Esophagus squamous epithelium (tissue), 5 donors: ENCODE data around the gene RPL37. TPM values are rescaled to one million over a fixed set of nuclear protein-coding genes. Genes with fewer than 3 reads are reported as not detected.
"Not testable (repeated sequence)": the region's sequence is repeated elsewhere in the genome, so short reads cannot be mapped to it uniquely, and the experiment has no call there.

Experiments
- DNase-seq: peaks from one replicate; lab custom pipeline; 2025; lab: John Stamatoyannopoulos, UW
- H3K27ac ChIP-seq, 4 donors: fragments of 200-600 bp; sonication (generic); one replicate each; pipeline ENCODE4 v1.5.1; 2016 to 2019; ENCODE audit warnings: mild to moderate bottlenecking in 1 of 4
- H3K27me3 ChIP-seq, 4 donors: fragments of 200-600 bp; sonication (generic); 1 replicate in 3 of 4; 2 replicates in 1 of 4; pipeline versions ENCODE4 v1.5.1 to v1.6.0; 2017 to 2021; ENCODE audit warnings: antibody characterized with exemption in 1 of 4
- H3K36me3 ChIP-seq, 3 donors: fragments of 200-600 bp; sonication (generic); one replicate each; pipeline ENCODE4 v1.5.1; 2016 to 2019
- H3K4me1 ChIP-seq, 3 donors: fragments of 200-600 bp; sonication (generic); one replicate each; pipeline ENCODE4 v1.5.1; 2017 to 2019
- H3K4me3 ChIP-seq, 4 donors: fragments of 200-600 bp; sonication (generic); 1 replicate in 3 of 4; 2 replicates in 1 of 4; pipeline ENCODE4 v1.5.1; 2016 to 2019; ENCODE audit warnings: mild to moderate bottlenecking in 2 of 4, moderate library complexity in 1 of 4
- H3K9me3 ChIP-seq, 3 donors: fragments of 200-600 bp; sonication (generic); one replicate each; pipeline ENCODE4 v1.5.1; 2016 to 2019
- POLR2A ChIP-seq, 4 donors: fragments of 450-650 bp; IDR thresholded peaks; one replicate each; pipeline ENCODE4 v1.6.1; 2017; ENCODE audit warnings: antibody characterized with exemption in 4 of 4, mild to moderate bottlenecking in 4 of 4, moderate library complexity in 3 of 4
- WGBS, 2 donors: methylation state at CpG; one replicate each; pipeline ENCODE4 v1.1.5; 2018; 5-methylcytosine and 5-hydroxymethylcytosine counted together
- intact Hi-C: fragments of 100-400 bp; cut with DNase I; formaldehyde crosslinking; loops from one replicate; pipeline ENCODE4 v1.15.0; 2022
- total RNA-seq, 4 donors: library from RNA; depleted of rRNA; stranded (reverse); fragments of >200 nt; gene quantifications; one replicate each; pipeline ENCODE4 v1.1.0, GENCODE V29; 2016
- TF ChIP-seq, protein P1 (sequence below), 6 experiments: fragments of 450-650 bp in 4 of 6; fragments of 200-600 bp in 2 of 6; sonication (generic) in 2 of 6; IDR thresholded peaks; one replicate each; pipeline ENCODE4 v1.5.1; 2016 to 2019; ENCODE audit warnings: antibody characterized with exemption in 6 of 6, mild to moderate bottlenecking in 4 of 6, moderate library complexity in 4 of 6
- donor health status: DM: yes; HTN: yes; CAD: no.

Gene RPL37
- total RNA-seq, 4 donors from 2014 or later, result 79.6 to 183 (median 88.2) TPM

DNA sequence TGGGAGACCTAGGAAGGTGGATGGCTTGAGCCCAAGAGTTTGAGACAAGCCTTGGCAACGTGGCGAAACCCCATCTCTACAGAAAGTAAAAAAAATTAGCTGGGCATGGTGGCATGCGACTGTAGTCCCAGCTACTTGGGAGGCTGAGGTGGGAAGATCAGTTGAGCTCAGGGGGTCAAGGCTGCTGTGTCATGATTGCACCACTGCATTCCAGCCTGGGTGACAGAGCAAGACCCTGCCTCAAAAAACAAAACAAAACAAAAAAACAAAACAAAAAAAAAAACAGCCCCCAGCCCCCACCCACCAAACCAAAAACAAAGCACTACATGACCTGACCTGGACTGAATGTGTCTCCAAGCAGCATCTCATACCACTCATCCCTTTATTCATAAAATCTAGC lies 40.9 kb upstream of the RPL37 start:
- no peak for TF ChIP-seq POLR2A (IDR thresholded peaks at IDR 0.05)
- no peak for DNase-seq
- Histone ChIP-seq H3K27ac (no peak overlapping the region), H3K27me3 (no peaks in the 10 kb centered on the region), H3K36me3 (no peaks in the 10 kb centered on the region), H3K4me1 (peaks cover 0 to 10% (median 0%) of the 10 kb centered on the region in 3 donors), H3K4me3 (no peak overlapping the region), H3K9me3 (peaks cover 0 to 31% (median 12%) of the 10 kb centered on the region in 3 donors)
- 71 to 72% methylated on average over 3 of the region's 3 CpGs for WGBS, 2 donors
- intact Hi-C loops, result no loop called here

DNA sequence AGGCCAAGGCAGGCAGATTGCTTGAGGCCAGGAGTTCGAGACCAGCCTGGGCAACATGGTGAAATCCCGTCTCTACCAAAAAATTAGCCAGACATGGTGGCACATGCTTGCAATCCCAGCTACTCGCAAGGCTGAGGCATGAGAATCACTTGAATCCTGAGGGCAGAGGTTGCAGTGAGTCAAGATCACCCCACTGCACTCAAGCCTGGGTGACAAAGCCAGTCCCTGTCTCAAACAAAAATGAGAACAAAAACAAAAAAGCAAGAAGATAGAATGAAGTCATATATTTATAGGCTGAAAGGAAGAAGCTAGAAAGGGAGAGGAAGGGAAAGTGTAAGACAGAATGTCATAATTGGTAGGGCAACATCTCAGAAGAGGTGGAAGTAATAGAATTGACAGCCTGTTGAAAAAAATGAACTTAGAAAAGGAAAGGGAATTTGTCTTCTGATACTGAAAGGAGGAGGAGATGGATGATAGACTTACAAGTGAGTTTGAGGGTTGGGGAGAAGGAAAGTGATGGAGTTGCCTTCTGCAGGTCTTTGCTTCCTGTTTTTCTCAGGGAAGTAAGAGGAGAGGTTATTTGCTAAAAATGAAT lies 38.4 kb upstream of the RPL37 start:
- H3K27ac ChIP-seq, result no peak overlapping the region
- no peak overlapping the region for H3K4me3 ChIP-seq
- H3K9me3 ChIP-seq, result peaks cover 0 to 31% (median 12%) of the 10 kb centered on the region in 3 donors
- 87 to 90% methylated on average over 3 of the region's 3 CpGs for WGBS, 2 donors
- no peaks in the 10 kb centered on the region for H3K36me3 ChIP-seq
- no peaks in the 10 kb centered on the region for H3K27me3 ChIP-seq
- TF ChIP-seq, protein P1, sequence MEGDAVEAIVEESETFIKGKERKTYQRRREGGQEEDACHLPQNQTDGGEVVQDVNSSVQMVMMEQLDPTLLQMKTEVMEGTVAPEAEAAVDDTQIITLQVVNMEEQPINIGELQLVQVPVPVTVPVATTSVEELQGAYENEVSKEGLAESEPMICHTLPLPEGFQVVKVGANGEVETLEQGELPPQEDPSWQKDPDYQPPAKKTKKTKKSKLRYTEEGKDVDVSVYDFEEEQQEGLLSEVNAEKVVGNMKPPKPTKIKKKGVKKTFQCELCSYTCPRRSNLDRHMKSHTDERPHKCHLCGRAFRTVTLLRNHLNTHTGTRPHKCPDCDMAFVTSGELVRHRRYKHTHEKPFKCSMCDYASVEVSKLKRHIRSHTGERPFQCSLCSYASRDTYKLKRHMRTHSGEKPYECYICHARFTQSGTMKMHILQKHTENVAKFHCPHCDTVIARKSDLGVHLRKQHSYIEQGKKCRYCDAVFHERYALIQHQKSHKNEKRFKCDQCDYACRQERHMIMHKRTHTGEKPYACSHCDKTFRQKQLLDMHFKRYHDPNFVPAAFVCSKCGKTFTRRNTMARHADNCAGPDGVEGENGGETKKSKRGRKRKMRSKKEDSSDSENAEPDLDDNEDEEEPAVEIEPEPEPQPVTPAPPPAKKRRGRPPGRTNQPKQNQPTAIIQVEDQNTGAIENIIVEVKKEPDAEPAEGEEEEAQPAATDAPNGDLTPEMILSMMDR (IDR thresholded peaks at IDR 0.05), result no peak
- TF ChIP-seq POLR2A (IDR thresholded peaks at IDR 0.05), result no peak
- peaks cover 0 to 7% (median 0%) of the 10 kb centered on the region in 3 donors for H3K4me1 ChIP-seq
- DNase-seq, result no peak
- intact Hi-C loops, result no loop called here

DNA sequence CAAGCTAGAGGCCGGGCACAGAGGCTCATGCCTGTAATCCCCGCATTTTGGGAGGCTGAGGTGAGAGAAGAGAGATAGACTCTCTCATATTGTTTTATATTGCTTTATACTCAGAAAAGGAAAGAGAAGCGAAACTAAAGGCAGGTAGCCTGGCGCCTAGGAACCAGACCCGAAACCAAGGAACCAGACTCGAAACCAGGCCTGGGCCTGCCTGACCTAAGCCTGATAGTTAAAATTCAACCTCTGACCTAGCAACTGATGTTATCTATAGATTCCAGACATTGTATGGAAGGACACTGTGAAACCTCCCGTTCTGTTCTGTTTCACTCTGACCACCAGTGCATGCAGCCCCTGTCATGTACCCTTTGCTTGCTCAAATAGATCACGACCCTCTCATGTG lies 37.2 kb upstream of the RPL37 start:
- intact Hi-C loops, result not testable (repeated sequence)

DNA sequence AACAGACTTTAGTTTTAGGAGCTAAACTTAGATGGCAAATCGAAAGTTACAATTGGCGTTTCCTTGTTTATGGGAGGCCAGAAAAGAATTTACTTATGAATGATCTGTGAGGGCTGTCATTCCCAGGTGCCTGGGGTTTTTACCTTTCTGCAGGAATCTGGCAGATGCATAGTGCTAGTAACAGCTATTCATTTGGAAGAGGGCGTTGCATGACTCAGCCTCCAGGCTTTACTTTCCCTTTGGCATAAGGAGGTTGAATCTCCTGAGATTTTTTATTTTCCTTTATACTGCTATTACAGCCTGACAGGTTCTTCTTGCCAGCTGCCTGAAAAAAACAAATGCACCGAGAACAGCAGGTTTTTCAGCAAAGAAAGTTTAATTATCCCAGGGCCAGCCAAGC lies 36.2 kb upstream of the RPL37 start:
- WGBS, 2 donors, result 27 to 52% methylated on average over 4 of the region's 4 CpGs
- TF ChIP-seq, protein P1 (IDR thresholded peaks at IDR 0.05), result no peak
- Histone ChIP-seq H3K4me3 (no peak overlapping the region), H3K4me1 (peaks cover 0 to 7% (median 0%) of the 10 kb centered on the region in 3 donors), H3K27me3 (no peaks in the 10 kb centered on the region), H3K9me3 (peaks cover 0 to 17% (median 7%) of the 10 kb centered on the region in 3 donors), H3K27ac (no peak overlapping the region), H3K36me3 (no peaks in the 10 kb centered on the region)
- intact Hi-C loops, result no loop called here
- no peak for DNase-seq

More for the DNA sequence above, 37.2 kb upstream of the RPL37 start:
- WGBS, 2 donors, result 90 to 93% methylated on average over 7 to 8 of the region's 8 CpGs
- not testable (repeated sequence) for H3K4me3 ChIP-seq, H3K4me1 ChIP-seq, DNase-seq, H3K27me3 ChIP-seq, H3K27ac ChIP-seq, H3K36me3 ChIP-seq
- H3K9me3 ChIP-seq, result peaks cover 0 to 27% (median 12%) of the 10 kb centered on the region in 3 donors

DNA sequence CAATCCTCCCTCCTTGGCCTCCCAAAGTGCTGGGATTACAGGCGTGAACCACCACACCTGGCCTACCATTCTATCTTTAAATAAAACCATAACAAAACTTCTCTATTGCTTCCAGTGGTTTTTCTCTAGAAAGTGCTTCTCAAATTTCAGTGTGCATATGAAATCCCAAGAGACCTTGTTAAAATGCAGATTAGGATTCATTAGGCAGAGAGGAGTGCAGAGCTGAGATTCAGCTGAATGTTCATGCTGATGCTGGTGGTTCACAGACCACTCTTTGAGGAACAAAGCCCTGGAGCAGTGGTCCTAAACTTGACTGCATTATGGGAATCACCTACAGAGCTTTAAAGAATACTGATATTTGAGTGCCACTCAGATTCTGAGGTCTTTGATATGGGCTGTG lies 34.4 kb upstream of the RPL37 start:
- TF ChIP-seq POLR2A (IDR thresholded peaks at IDR 0.05), result no peak
- TF ChIP-seq, protein P1 (IDR thresholded peaks at IDR 0.05), result no peak
- peaks cover 0 to 17% (median 7%) of the 10 kb centered on the region in 3 donors for H3K9me3 ChIP-seq
- intact Hi-C loops, result no loop called here
- DNase-seq, result no peak
- H3K4me3 ChIP-seq, result no peak overlapping the region
- H3K27me3 ChIP-seq, result no peaks in the 10 kb centered on the region
- no peak overlapping the region for H3K27ac ChIP-seq
- WGBS, 2 donors, result 67 to 83% methylated on average over 1 of the region's 1 CpG
- H3K36me3 ChIP-seq, result no peaks in the 10 kb centered on the region
- H3K4me1 ChIP-seq, result peaks cover 0 to 7% (median 0%) of the 10 kb centered on the region in 3 donors

DNA sequence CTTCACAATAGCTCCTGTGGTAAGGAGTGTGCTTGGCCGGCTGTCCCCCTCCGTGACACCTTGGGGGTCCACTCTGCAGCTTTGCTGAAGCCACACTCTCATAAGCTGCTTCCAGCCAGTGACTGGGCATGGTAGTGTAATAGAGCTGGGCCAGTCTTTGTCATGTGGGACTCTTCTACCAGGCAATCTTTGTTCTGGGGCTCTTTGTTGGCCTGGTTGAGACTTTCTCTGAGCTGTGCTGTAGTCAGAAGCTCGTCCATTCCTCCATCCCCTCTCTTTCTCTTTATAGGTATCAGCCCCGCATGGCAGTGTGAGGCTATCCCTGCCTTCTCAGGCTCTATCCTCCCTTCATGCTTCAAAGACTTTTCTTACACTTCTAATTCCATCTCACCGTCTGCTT lies 31.8 kb upstream of the RPL37 start:
- DNase-seq, result no peak
- H3K4me3 ChIP-seq, result no peak overlapping the region
- peaks cover 0 to 7% (median 0%) of the 10 kb centered on the region in 3 donors for H3K4me1 ChIP-seq
- TF ChIP-seq, protein P1 (IDR thresholded peaks at IDR 0.05), result no peak
- TF ChIP-seq POLR2A (IDR thresholded peaks at IDR 0.05), result no peak
- intact Hi-C loops, result no loop called here
- H3K27me3 ChIP-seq, result no peaks in the 10 kb centered on the region
- H3K27ac ChIP-seq, result no peak overlapping the region
- H3K9me3 ChIP-seq, result peaks cover 0 to 6% (median 1%) of the 10 kb centered on the region in 3 donors
- no peaks in the 10 kb centered on the region for H3K36me3 ChIP-seq
- WGBS, 2 donors, result 65 to 80% methylated on average over 4 to 5 of the region's 5 CpGs

DNA sequence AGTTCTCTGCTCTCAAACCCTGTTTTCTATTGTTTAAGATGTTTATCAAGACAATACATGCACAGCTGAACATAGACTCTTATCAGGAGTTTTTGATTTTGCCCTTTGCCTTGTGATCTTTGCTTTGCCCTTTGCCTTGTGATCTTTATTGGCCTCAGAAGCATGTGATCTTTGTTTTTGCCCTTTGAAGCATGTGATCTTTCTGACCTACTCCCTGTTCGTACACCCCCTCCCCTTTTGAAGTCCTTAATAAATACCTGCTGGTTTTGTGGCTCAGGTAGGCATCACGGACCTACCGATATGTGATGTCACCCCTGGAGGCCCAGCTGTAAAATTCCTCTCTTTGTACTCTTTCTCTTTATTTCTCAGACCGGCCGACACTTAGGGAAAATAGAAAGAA lies 30.0 kb upstream of the RPL37 start:
- H3K27ac ChIP-seq, H3K36me3 ChIP-seq, H3K27me3 ChIP-seq, DNase-seq, H3K9me3 ChIP-seq, intact Hi-C loops, H3K4me1 ChIP-seq, H3K4me3 ChIP-seq: not testable (repeated sequence)
- 61 to 81% methylated on average over 5 of the region's 5 CpGs for WGBS, 2 donors
